Measurements from ENCODE around the gene ATOH1.
A peak's percentile ranks its signal among the peaks of the same experiment; 100 is the strongest.

ATOH1 gene

DNA sequence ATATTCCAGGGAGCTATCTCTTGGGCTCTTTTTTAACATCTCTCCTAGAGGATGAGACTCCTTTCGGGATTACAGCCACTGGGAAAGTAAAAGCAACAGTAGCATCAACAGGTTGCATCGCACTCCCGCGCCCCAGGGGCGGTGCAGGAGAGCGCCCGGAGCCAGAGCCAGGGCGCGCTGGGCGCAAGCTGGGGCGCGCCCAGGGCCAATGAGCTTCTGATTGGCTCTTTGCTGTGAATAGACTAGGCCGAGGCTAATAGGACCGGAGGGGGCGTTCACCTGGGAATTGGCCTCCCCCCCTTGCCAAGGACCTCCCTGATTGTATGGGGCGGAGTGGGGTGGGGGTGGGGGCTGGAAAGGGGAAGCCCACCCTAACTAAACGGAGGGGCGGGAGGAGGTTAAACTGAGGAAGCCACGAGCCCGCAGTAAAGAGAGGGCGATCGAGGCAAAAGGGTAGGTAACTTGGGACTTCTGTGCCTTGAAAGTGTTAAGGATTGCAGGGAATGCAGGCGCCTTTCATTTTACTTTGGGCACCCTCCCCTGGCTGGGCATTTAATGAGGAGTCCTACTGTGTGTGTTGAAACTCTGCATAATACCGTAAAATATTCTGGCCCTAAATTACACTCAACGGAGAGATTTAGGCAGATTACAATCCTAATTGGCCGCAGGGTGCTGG lies 1.1 kb upstream of the ATOH1 start:
- H3K36me3 ChIP-seq (ENCODE audit: insufficient read depth, insufficient read length, low read length) = no peaks in the 10 kb centered on the region
- H3K27me3 ChIP-seq (ENCODE audit: insufficient read depth, insufficient read length) = peaks cover 75% of the 10 kb centered on the region
- H3K9ac ChIP-seq (ENCODE audit: insufficient read length, low read depth) = no peak overlapping the region
- TF ChIP-seq SUZ12 (IDR thresholded peaks at IDR 0.05; ENCODE audit: extremely low read depth, insufficient read depth, insufficient read length) = no peak
- TF ChIP-seq YY1 (IDR thresholded peaks at IDR 0.05; ENCODE audit: insufficient read depth, insufficient read length) = no peak
- TF ChIP-seq ZNF274 (IDR thresholded peaks at IDR 0.05; ENCODE audit: low read depth, low read length) = no peak
- H3K9me3 ChIP-seq (ENCODE audit: insufficient read depth, low read length) = no peaks in the 10 kb centered on the region
- peaks cover 3% of the 10 kb centered on the region for H3K4me1 ChIP-seq (ENCODE audit: insufficient read depth, insufficient read length)
- H3K4me3 ChIP-seq (ENCODE audit: insufficient read length, low read depth) = peak overlapping the region; percentile 1
- DNase-seq (ENCODE audit: low read depth, low spot score) = no peak

DNA sequence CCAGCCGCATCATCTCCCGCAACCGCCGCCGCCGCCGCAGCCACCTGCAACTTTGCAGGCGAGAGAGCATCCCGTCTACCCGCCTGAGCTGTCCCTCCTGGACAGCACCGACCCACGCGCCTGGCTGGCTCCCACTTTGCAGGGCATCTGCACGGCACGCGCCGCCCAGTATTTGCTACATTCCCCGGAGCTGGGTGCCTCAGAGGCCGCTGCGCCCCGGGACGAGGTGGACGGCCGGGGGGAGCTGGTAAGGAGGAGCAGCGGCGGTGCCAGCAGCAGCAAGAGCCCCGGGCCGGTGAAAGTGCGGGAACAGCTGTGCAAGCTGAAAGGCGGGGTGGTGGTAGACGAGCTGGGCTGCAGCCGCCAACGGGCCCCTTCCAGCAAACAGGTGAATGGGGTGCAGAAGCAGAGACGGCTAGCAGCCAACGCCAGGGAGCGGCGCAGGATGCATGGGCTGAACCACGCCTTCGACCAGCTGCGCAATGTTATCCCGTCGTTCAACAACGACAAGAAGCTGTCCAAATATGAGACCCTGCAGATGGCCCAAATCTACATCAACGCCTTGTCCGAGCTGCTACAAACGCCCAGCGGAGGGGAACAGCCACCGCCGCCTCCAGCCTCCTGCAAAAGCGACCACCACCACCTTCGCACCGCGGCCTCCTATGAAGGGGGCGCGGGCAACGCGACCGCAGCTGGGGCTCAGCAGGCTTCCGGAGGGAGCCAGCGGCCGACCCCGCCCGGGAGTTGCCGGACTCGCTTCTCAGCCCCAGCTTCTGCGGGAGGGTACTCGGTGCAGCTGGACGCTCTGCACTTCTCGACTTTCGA lies 654 bp downstream of the ATOH1 start:
- TF ChIP-seq SUZ12 (IDR thresholded peaks at IDR 0.05; ENCODE audit: extremely low read depth, insufficient read depth, insufficient read length) = peak; percentile 31
- TF ChIP-seq YY1 (IDR thresholded peaks at IDR 0.05; ENCODE audit: insufficient read depth, insufficient read length) = no peak
- DNase-seq (ENCODE audit: low read depth, low spot score) = no peak
- Histone ChIP-seq H3K4me3 (ENCODE audit: insufficient read length, low read depth) (peak overlapping the region; percentile 47), H3K36me3 (ENCODE audit: insufficient read depth, insufficient read length, low read length) (no peaks in the 10 kb centered on the region), H3K27me3 (ENCODE audit: insufficient read depth, insufficient read length) (peaks cover 86% of the 10 kb centered on the region), H3K9me3 (ENCODE audit: insufficient read depth, low read length) (no peaks in the 10 kb centered on the region), H3K9ac (ENCODE audit: insufficient read length, low read depth) (peak overlapping the region; percentile 50), H3K4me1 (ENCODE audit: insufficient read depth, insufficient read length) (peaks cover 3% of the 10 kb centered on the region)

DNA sequence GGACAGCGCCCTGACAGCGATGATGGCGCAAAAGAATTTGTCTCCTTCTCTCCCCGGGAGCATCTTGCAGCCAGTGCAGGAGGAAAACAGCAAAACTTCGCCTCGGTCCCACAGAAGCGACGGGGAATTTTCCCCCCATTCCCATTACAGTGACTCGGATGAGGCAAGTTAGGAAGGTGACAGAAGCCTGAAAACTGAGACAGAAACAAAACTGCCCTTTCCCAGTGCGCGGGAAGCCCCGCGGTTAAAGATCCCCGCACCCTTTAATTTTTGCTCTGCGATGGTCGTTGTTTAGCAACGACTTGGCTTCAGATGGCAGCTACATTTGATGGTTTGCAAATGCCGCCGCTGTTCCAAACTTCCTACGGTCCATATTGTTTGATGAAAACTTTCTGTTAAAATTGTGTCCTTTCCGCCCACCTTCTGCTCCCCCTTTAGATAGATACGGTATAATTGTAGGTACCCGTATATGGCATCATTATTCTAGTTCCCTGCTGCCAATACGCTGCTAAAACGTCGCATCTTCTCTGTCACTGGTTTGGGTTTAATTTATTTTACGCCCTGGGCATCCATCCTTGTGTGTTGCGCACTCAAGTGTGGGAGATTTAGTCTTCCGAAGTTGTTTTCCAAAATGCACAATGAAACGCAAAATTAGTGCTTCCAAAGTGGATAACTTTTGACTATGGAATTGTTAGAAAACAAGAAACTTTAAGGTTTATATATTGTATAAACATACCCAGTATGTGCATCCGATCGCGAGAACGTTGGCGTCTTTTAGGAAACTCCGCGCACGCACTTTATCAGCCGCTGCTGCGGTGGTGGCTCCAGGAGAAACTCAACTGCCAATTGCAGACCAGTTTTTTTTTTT lies 1.5 kb downstream of the ATOH1 start:
- H3K4me1 ChIP-seq (ENCODE audit: insufficient read depth, insufficient read length) = peaks cover 3% of the 10 kb centered on the region
- peak; percentile 51 for TF ChIP-seq SUZ12 (IDR thresholded peaks at IDR 0.05; ENCODE audit: extremely low read depth, insufficient read depth, insufficient read length)
- no peak for TF ChIP-seq YY1 (IDR thresholded peaks at IDR 0.05; ENCODE audit: insufficient read depth, insufficient read length)
- TF ChIP-seq ZNF274 (IDR thresholded peaks at IDR 0.05; ENCODE audit: low read depth, low read length) = no peak
- no peak overlapping the region for H3K9ac ChIP-seq (ENCODE audit: insufficient read length, low read depth)
- no peaks in the 10 kb centered on the region for H3K36me3 ChIP-seq (ENCODE audit: insufficient read depth, insufficient read length, low read length)
- no peak for DNase-seq (ENCODE audit: low read depth, low spot score)
- H3K27me3 ChIP-seq (ENCODE audit: insufficient read depth, insufficient read length) = peaks cover 86% of the 10 kb centered on the region
- no peaks in the 10 kb centered on the region for H3K9me3 ChIP-seq (ENCODE audit: insufficient read depth, low read length)
- peak overlapping the region; percentile 47 for H3K4me3 ChIP-seq (ENCODE audit: insufficient read length, low read depth)

DNA sequence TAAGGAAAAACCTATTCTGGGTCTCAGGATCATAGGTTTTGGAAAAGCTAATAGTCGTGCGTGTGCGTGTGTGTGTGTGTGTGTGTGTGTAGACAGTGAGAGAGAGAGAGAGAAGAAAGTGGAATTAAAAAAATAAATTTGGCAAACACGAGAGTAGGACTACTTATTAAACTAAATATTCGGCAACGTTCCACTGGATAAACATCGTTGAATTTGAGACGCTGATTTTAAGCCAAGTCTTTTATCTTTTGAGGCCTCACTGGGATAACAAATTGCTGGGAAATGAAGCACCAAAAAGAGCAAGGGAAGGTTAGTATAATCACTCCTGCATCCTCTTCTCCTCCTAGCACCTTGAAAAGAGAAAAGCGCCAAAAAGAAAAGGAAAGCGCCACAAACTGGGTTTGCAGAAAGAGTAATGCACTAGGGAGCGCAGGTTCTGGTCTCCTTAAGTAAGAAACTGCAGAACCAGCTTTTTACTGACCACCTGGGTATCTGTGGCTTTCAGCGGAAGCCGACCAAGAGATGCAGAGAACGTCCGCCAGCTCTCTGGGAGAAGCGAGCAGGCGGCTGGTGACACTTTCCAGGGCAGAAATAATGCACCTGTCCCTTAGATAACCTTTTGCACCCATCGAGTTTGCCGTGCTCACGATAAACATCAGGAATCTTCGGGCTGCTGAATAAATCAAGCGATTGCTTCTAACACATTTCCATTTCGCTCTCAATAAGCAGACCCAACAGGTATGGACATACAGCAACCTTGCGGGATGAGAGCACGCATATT lies 3.4 kb downstream of the ATOH1 start:
- Histone ChIP-seq H3K4me1 (ENCODE audit: insufficient read depth, insufficient read length) (peaks cover 3% of the 10 kb centered on the region), H3K36me3 (ENCODE audit: insufficient read depth, insufficient read length, low read length) (no peaks in the 10 kb centered on the region), H3K9me3 (ENCODE audit: insufficient read depth, low read length) (no peaks in the 10 kb centered on the region), H3K4me3 (ENCODE audit: insufficient read length, low read depth) (no peak overlapping the region), H3K9ac (ENCODE audit: insufficient read length, low read depth) (no peak overlapping the region), H3K27me3 (ENCODE audit: insufficient read depth, insufficient read length) (peaks cover 86% of the 10 kb centered on the region)
- TF ChIP-seq YY1 (IDR thresholded peaks at IDR 0.05; ENCODE audit: insufficient read depth, insufficient read length) (no peak), ZNF274 (IDR thresholded peaks at IDR 0.05; ENCODE audit: low read depth, low read length) (no peak), SUZ12 (IDR thresholded peaks at IDR 0.05; ENCODE audit: extremely low read depth, insufficient read depth, insufficient read length) (peak; percentile 85)
- DNase-seq (ENCODE audit: low read depth, low spot score) = no peak

DNA sequence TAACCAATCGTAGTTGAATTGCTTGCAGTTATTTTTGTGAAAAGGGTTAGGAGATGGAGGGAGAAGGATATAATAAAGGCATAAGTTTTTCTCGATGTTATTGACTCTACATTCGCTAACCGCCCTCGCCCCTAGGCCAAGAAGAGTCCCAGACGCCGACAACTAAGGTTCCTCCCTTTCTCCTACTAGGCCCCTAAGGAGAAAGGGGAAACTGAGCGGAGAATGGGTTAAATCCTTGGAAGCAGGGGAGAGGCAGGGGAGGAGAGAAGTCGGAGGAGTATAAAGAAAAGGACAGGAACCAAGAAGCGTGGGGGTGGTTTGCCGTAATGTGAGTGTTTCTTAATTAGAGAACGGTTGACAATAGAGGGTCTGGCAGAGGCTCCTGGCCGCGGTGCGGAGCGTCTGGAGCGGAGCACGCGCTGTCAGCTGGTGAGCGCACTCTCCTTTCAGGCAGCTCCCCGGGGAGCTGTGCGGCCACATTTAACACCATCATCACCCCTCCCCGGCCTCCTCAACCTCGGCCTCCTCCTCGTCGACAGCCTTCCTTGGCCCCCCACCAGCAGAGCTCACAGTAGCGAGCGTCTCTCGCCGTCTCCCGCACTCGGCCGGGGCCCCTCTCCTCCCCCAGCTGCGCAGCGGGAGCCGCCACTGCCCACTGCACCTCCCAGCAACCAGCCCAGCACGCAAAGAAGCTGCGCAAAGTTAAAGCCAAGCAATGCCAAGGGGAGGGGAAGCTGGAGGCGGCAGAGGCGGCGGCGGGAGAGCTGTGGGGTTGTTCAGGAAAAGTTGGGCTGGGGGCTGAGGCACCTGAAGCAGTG lies 5.9 kb downstream of the ATOH1 start:
- Histone ChIP-seq H3K9ac (ENCODE audit: insufficient read length, low read depth) (no peak overlapping the region), H3K4me3 (ENCODE audit: insufficient read length, low read depth) (peak overlapping the region; percentile 26), H3K27me3 (ENCODE audit: insufficient read depth, insufficient read length) (peaks cover 96% of the 10 kb centered on the region), H3K4me1 (ENCODE audit: insufficient read depth, insufficient read length) (no peaks in the 10 kb centered on the region), H3K9me3 (ENCODE audit: insufficient read depth, low read length) (no peaks in the 10 kb centered on the region), H3K36me3 (ENCODE audit: insufficient read depth, insufficient read length, low read length) (no peaks in the 10 kb centered on the region)
- TF ChIP-seq YY1 (IDR thresholded peaks at IDR 0.05; ENCODE audit: insufficient read depth, insufficient read length) (no peak), SUZ12 (IDR thresholded peaks at IDR 0.05; ENCODE audit: extremely low read depth, insufficient read depth, insufficient read length) (no peak), ZNF274 (IDR thresholded peaks at IDR 0.05; ENCODE audit: low read depth, low read length) (no peak)
- no peak for DNase-seq (ENCODE audit: low read depth, low spot score)

DNA sequence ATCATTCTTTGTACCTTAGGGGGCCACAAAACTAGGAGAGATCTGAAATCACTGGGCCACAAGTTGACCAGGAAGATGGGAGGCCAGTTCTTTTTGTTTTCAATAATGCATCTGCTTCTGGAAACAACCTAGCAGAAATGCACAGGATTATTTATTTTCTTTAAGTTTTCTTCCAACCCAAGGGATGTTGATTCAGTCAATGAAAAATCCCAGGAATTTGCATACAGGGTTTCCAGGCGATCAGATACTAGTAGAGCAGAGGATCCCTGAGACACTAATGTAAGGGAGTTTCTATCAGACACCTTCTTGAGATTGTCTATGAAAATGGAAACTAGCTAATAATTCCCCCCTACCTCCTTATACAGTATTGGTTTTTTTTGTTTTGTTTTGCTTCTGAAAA lies 7.4 kb downstream of the ATOH1 start:
- Histone ChIP-seq H3K9me3 (ENCODE audit: insufficient read depth, low read length) (no peaks in the 10 kb centered on the region), H3K36me3 (ENCODE audit: insufficient read depth, insufficient read length, low read length) (no peaks in the 10 kb centered on the region), H3K4me1 (ENCODE audit: insufficient read depth, insufficient read length) (no peaks in the 10 kb centered on the region), H3K4me3 (ENCODE audit: insufficient read length, low read depth) (no peak overlapping the region), H3K9ac (ENCODE audit: insufficient read length, low read depth) (no peak overlapping the region), H3K27me3 (ENCODE audit: insufficient read depth, insufficient read length) (peaks cover 94% of the 10 kb centered on the region)
- no peak for TF ChIP-seq SUZ12 (IDR thresholded peaks at IDR 0.05; ENCODE audit: extremely low read depth, insufficient read depth, insufficient read length)
- TF ChIP-seq YY1 (IDR thresholded peaks at IDR 0.05; ENCODE audit: insufficient read depth, insufficient read length) = no peak
- no peak for TF ChIP-seq ZNF274 (IDR thresholded peaks at IDR 0.05; ENCODE audit: low read depth, low read length)
- no peak for DNase-seq (ENCODE audit: low read depth, low spot score)

Data from NT2/D1 (cell line).